ENCODE data around the gene MDC1.

Gene MDC1

GRCh38 chr6:30741789-30742315 lies 24.8 kb upstream of the MDC1 start (continued):
- no peak; the same call in 1 of the 2 replicates for TF ChIP-seq SP2 (tag by site-specific recombination; IDR thresholded peaks at IDR 0.05)
- TF ChIP-seq KLF17 (tag by site-specific recombination; IDR thresholded peaks at IDR 0.05) = 0 out of 2 replicates have a peak, but pooled peaks have one; percentile 1
- no peak for TF ChIP-seq ZNF610 (tag by site-specific recombination; IDR thresholded peaks at IDR 0.05; ENCODE audit: borderline replicate concordance)
- TF ChIP-seq ZNF585B (tag by site-specific recombination; IDR thresholded peaks at IDR 0.05) = no peak

GRCh38 chr6:30741063-30741779 lies 24.1 kb upstream of the MDC1 start:
- H3K27ac ChIP-seq (ENCODE audit: extremely low read depth, low read depth, low read length) = peak overlapping the region; percentile 94; the same call in 1 of the 2 replicates
- TF ChIP-seq ZBTB17 (tag by site-specific recombination; IDR thresholded peaks at IDR 0.05) = no peak
- TF ChIP-seq ZNF639 (tag by site-specific recombination; IDR thresholded peaks at IDR 0.05) = no peak
- no peak for TF ChIP-seq ELK4 (IDR thresholded peaks at IDR 0.05; ENCODE audit: borderline replicate concordance, low read depth, low read length)
- no peak for TF ChIP-seq ZFP41 (tag by site-specific recombination; IDR thresholded peaks at IDR 0.05; ENCODE audit: borderline replicate concordance)
- no peak for TF ChIP-seq MEIS1 (CRISPR knock-in tag; IDR thresholded peaks at IDR 0.05; ENCODE audit: borderline replicate concordance)
- TF ChIP-seq ZNF791 (tag by site-specific recombination; IDR thresholded peaks at IDR 0.05) = no peak
- no peak for TF ChIP-seq ZNF366 (tag by site-specific recombination; conservative IDR thresholded peaks at IDR 0.05)
- no peak for TF ChIP-seq ZNF146 (tag by site-specific recombination; IDR thresholded peaks at IDR 0.05)
- no peak for TF ChIP-seq ZNF426 (tag by site-specific recombination; IDR thresholded peaks at IDR 0.05)
- TF ChIP-seq ZBTB21 (tag by site-specific recombination; IDR thresholded peaks at IDR 0.05) = no peak
- TF ChIP-seq OVOL3 (tag by site-specific recombination; IDR thresholded peaks at IDR 0.05) = no peak
- CTCF ChIA-PET = interaction anchor here (1.2 to 2.9 kb wide), 8 partner anchors 8 to 87 kb away, joined by 4 to 22 read pairs (median 6); no protein-coding TSS in a partner anchor
- no peaks in the 10 kb centered on the region for H3K4me1 ChIP-seq (ENCODE audit: control insufficient read depth, insufficient read depth, low read length)
- H3K4me3 ChIP-seq (ENCODE audit: low read depth, low read length) = peak overlapping the region; percentile 67
- H3K9me3 ChIP-seq (ENCODE audit: control insufficient read depth, insufficient read depth, low read depth, low read length) = no peaks in the 10 kb centered on the region
- POLR2A ChIA-PET = interaction anchor here (0.7 to 4.0 kb wide), 14 partner anchors 9 to 126 kb away, joined by 3 to 84 read pairs (median 8); partner anchors contain the start of gene MDC1
- H3K36me3 ChIP-seq (ENCODE audit: control insufficient read depth in 2 of 2, insufficient read depth in 1 of 2, low read length in 2 of 2) = peaks cover 27 to 50% of the 10 kb centered on the region in 2 experiments; a peak in 2 of 3 replicates

GRCh38 chr6:30740540-30740870 lies 23.4 kb upstream of the MDC1 start:
- no peak for TF ChIP-seq ZNF391 (tag by site-specific recombination; IDR thresholded peaks at IDR 0.05; ENCODE audit: borderline replicate concordance, low read depth)
- TF ChIP-seq OSR2 (tag by site-specific recombination; IDR thresholded peaks at IDR 0.05) = no peak
- POLR2A ChIA-PET = interaction anchor here (0.6 to 1.9 kb wide), 6 partner anchors 9 to 58 kb away, joined by 3 to 9 read pairs (median 6); no protein-coding TSS in a partner anchor
- no peaks in the 10 kb centered on the region for H3K9me3 ChIP-seq (ENCODE audit: control insufficient read depth, insufficient read depth, low read depth, low read length)
- no peak overlapping the region for H3K27ac ChIP-seq (ENCODE audit: extremely low read depth, low read depth, low read length)
- H3K4me3 ChIP-seq (ENCODE audit: low read depth, low read length) = no peak overlapping the region
- H3K4me1 ChIP-seq (ENCODE audit: control insufficient read depth, insufficient read depth, low read length) = no peaks in the 10 kb centered on the region
- peaks cover 33 to 57% of the 10 kb centered on the region in 2 experiments; a peak in 2 of 3 replicates for H3K36me3 ChIP-seq (ENCODE audit: control insufficient read depth in 2 of 2, insufficient read depth in 1 of 2, low read length in 2 of 2)
- CTCF ChIA-PET = interaction anchor here (0.6 to 2.9 kb wide), 5 partner anchors 10 to 65 kb away, joined by 3 to 22 read pairs (median 7); no protein-coding TSS in a partner anchor
